GM10266 (cell line): Measurements from ENCODE around the gene ACSS2.

Source experiments
- DNase-seq: peaks from one replicate; pipeline ENCODE4 v3.0.0; 2012; ENCODE audit errors: extremely low spot score
- CTCF ChIP-seq: IDR thresholded peaks from 2 replicates; pipeline ENCODE4 v1.5.1; 2012; ENCODE audit warnings: mild to moderate bottlenecking, low read depth; ENCODE audit not compliant: control insufficient read depth, insufficient read depth; ENCODE audit errors: missing control alignments

ACSS2 gene, protein sequence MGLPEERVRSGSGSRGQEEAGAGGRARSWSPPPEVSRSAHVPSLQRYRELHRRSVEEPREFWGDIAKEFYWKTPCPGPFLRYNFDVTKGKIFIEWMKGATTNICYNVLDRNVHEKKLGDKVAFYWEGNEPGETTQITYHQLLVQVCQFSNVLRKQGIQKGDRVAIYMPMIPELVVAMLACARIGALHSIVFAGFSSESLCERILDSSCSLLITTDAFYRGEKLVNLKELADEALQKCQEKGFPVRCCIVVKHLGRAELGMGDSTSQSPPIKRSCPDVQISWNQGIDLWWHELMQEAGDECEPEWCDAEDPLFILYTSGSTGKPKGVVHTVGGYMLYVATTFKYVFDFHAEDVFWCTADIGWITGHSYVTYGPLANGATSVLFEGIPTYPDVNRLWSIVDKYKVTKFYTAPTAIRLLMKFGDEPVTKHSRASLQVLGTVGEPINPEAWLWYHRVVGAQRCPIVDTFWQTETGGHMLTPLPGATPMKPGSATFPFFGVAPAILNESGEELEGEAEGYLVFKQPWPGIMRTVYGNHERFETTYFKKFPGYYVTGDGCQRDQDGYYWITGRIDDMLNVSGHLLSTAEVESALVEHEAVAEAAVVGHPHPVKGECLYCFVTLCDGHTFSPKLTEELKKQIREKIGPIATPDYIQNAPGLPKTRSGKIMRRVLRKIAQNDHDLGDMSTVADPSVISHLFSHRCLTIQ

DNA sequence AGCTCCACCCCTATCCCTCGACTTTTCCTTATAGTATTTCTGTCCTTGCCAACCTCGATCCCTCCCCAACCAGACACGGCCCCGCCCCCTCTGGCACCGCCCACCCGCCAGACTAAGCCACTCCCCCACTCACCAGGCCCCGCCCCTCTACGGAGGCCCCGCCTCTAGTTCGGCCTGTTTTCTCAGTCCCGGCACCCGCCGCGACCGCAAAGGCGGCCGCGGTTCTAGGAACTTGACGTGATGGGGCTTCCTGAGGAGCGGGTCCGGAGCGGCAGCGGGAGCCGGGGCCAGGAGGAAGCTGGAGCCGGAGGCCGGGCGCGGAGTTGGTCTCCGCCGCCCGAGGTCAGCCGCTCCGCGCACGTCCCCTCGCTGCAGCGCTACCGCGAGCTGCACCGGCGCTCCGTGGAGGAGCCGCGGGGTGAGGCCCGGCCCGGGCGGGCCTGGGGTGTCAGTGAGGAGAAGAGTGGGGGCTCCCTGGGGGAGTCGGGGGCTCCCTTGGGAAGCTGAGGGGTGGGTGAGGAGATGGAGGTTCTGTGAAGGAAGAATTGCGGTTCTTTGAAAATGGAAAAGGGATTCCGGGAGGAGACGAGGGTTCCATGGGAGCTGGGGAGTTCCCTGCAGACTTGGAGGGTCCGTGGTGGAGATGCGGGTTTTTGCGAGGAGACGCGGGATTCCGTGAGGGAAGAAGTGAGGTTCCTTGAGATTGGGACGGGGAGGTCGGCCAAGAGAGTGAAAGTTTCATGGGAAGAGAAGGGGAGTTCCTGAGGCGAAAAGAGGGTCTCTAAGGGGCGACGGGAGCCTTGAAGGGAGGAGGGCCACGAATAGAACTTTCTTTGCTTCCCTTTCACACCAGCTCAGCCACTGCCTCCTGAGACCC is at the start of gene ACSS2:
ACSS2 (plus strand) TSS at position 207 of the 877 bp plus-strand sequence; CDS start at position 241, 34 bp downstream.
- DNase-seq: no peak
- no peak for TF ChIP-seq CTCF

DNA sequence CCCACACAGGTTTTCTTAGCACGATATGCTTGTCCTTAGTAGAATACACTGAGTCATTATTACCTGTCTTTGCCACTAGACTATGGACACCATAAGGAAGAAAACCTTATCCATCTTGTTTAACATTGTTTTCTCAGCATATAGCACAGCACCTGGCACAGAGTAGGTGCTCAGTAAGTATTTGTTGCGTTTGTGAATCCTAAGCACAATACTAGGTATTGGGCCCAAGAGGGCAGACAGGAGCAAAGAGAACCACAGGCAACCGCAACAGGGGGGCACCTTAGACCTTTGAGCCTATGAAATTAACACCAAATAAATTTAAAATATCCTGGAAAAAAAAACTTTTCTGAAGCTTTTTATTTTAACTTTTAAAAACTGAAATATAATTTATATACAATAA is 47.2 kb upstream of the ACSS2 start:
- TF ChIP-seq CTCF: no peak

DNA sequence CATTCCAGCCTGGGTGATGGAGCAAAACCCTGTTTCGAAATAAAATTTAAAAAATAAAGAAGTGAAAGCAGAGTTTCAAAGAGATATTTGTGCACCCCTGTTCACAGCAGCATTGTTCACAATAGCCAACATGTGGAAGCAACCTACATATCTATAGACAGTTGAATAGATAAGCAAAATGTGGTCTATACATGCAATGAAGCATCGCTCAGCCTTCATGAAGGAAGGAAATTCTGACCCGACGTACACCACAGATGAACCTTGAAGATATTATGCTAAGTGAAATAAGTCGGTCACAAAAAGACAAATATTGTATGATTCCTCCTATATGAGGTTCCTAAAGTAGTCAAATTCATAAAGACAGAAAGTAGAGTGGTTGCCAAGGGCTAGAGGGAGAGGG is 44.5 kb upstream of the ACSS2 start:
- TF ChIP-seq CTCF: no peak
- no peak for DNase-seq

More for the DNA sequence above, 47.2 kb upstream of the ACSS2 start:
- DNase-seq: no peak

DNA sequence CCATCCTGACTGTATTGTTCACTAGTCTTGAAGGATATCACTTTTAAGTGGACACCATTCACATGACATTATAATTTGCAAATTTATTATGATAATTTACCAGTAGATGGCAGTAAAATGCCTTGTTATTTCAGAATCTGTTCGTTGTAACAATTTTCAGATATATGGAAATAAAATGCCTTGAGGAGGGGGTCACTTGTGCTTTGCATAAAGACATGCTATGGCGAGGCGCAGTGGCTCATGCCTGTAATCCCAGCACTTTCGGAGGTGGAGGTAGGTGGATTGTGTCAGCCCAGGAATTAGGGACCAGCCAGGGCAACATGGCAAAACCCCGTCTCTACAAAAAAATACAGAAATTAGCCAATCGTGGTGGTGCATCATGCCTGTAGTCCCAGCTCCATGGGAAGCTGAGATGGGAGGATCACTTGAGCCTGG is 41.9 kb upstream of the ACSS2 start:
- DNase-seq: peak; percentile 52
- TF ChIP-seq CTCF: peak; percentile 33

GRCh38 chr20:34842143-34842542 is 34.3 kb upstream of the ACSS2 start:
- no peak for DNase-seq
- no peak for TF ChIP-seq CTCF

DNA sequence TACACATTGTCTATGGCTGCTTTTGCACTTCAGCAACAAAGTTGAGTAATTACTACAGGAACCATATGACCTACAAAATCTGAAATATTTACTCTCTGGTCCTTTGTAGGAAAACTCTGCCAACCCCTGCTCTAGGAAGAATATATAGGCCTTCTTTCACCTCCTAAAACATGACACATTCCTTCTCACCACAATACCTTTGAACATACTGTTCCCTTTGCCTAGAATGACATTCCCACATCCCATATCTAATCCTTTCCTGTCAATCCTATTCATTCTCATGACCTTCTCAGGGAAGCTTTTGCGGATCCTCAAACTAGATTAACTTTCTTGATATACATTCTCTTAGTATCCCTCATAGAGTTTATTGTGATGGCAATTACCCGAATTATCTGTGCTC is 33.0 kb upstream of the ACSS2 start:
- TF ChIP-seq CTCF: no peak
- DNase-seq: no peak
